Stimulated activated CD4-positive, alpha-beta T cell treated with anti-CD3 and anti-CD28 coated beads, TNF-alpha, amount 100 ng/mL, for 48 hours (primary cell): ENCODE measurements around the gene KCNQ1.

ENCODE experiments used
- DNase-seq, 3 donors: peaks; one replicate each; pipeline ENCODE4 v3.0.0-alpha.2; 2020; ENCODE audit warnings: low read depth in 3 of 3

KCNQ1 gene

DNA sequence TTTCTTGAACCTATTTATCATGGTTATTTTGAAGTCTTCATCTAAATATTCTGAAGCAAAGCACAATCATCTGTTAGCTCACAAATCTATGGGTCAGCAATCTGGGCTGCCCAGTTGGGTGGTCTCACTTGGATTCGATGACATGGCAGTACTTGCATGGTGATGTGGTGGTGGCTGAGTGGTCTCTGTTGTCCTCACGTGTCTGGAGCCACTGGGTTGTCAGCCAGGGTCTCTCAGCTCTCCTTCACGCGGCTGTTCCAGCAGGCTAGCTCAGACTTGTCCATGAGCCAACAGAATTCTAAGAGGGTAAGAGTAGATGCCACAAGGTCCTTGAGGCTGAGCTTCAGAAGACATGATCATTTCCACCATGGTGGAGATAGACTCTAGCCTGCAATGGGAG lies 321.4 kb downstream of the KCNQ1 start:
- no peak for DNase-seq

DNA sequence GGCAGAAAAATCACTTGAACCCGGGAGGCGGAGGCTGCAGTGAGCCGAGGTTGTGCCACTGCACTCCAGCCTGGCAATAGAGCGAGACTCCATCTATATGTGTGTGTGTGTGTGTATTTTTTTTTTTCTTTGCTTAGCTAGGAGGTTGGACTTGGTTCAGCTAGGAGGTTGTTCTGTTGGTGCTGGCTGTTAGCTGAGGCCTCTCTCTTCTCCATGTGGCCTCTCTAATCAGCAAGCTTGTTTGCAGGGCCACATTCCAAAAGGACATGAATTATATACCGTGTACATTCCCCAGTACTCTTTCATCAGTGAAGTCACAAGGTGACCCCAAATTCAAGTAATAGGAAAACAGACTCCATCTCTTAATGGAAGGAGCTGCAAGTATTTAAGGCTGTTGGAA lies 322.3 kb downstream of the KCNQ1 start:
- DNase-seq: no peak

DNA sequence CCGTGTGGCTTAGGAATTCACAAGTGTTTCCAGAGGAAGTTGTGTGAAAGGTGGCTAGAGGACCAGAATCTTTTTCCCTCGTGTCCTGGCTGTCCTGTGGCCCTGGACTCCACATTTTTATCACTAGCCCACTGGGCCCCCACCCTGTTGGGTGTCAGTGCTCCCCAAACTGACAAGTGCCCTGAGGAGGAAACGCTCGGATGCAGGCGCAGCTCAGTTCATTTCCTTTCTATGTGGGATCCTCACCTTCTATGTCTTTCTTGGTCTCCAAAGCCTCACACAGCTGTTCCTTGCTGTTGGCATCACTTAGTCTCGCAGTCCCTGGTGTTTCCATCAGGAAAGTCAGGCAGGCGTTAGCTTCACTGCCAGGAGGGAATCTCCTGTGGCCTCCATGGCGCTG lies 323.0 kb downstream of the KCNQ1 start:
- DNase-seq: no peak

DNA sequence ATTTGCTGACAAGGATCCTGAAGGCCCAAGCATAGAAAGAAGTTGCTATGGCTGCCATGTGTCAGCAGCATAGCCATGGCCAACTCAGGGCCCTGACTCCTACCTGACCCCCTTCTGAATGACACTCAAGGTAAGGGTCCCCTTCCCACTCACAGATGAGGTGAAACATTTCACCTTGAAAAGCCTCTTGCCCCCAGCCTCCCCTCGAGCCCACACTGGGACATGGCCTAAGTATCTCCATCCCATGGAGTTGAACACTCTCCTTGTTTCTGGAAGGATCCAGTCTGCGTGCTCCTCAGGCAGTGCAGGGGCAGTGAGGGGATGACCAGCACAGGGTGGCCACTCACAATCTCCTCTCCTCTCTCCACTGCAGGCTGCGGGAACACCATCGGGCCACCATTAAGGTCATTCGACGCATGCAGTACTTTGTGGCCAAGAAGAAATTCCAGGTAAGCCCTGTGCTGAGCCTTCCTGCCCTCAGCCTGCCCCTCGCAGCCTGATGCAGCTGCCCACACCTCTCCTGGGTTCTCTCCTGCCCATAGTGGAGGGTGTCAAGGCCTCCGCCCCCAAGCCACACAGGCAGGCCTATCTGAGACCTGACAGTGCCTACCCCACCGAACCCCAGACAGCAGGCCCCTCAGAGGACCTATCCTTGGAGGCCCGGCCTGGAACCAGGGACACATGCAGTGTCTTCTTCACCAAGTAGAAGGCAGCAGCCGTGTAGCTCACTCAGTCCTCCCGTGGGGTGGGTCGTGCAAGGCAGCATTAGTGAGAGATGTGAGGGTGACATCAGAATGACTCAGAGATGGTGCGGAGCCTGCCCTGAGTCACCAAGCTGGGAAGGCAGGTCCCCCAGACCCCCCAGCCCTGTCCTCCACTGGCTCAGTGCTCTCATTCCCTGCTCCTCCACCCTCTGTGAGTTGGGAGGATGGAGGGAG lies 323.9 kb downstream of the KCNQ1 start:
- peak in 1 of 3 donors; percentile 11 for DNase-seq

DNA sequence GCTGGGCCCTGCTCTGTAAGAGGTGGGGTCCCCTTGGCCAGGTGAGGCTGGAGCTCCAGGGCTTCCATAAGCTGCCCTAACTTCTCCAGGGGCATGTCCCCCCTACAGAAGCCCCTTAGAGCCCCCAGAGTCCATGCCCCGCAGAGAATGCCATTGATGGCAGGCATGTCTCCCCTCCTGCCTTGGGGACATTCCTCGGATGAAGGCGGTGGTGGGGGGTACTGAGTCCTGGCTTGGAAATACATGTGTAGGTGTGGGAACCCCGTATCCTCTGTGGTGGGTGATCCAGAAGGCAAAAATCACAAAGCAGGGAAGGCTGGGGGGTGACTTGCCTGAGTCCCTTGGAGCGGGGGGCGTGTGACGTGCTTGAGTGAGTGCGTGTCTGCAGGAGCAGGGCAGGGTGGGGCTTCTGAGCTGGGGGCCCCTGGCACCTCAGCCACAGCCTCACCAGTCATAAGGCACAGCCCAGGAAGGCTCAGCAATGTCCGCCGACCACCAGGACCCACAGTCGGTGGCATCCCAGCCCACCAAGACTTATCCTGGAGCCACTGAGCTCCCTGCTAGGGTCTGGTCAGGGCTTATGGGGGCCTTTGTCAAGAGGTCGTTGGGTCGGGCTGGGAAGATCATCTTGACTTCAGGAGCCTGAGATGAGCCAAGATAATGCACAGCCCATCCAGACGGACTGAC lies 324.7 kb downstream of the KCNQ1 start:
- no peak for DNase-seq

DNA sequence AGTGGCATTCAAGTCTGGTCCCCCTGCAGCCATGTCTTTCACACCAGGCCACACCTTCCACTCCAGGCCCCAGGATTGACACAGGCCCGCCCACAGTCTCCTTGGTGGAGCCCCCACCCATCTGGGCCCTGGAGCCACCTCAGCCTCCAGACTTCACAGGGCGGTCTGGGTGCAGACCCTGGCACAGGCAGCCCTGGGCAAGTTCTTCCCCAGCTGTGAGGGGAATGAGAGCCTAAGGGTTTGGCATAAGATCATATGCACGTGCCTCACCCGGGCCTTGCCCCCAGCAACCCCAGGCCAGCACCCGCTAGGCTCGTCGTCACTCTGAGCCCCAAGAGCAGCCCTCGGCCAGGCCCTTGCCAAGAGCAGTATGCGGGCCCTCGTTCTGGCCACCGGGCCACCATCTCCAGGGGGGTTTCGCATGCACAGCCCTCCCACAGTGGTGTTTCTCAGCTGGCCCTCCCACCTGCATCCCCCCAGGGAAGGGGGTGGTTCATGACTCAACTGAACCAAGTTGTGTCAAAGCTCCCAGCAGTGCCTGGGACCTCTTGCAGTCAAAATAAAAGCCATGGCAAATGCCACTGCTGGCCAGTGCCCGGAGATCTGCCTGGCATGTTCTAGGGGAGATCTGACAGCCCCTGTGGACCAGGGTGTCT lies 325.4 kb downstream of the KCNQ1 start:
- no peak for DNase-seq

DNA sequence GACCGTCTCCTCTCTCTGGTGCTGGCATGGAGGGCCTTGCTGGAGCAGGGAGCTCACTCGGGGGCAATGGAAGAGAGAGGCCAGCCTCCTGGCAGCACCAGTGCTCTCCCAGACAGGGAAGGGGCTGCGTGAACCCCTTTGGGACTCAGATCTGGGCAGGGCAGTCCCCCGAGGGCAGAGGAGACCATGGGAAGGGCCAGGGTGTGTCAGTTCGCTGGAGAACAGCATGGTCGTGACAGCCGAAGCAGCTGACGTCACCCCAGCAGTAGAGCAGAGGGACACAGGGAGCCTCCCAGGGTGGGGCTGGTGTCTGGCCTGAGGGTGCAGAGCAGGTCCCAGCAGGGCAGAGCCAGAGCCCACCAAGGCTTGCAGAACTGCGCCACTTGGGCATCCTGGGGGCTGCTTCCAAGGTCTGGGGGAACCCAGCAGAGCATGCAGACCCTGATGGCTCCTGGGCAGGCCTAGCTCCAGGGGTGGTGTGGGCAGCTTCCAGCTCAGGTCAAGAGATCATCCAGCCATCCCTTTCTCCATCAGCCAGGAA lies 326.0 kb downstream of the KCNQ1 start:
- DNase-seq: no peak

DNA sequence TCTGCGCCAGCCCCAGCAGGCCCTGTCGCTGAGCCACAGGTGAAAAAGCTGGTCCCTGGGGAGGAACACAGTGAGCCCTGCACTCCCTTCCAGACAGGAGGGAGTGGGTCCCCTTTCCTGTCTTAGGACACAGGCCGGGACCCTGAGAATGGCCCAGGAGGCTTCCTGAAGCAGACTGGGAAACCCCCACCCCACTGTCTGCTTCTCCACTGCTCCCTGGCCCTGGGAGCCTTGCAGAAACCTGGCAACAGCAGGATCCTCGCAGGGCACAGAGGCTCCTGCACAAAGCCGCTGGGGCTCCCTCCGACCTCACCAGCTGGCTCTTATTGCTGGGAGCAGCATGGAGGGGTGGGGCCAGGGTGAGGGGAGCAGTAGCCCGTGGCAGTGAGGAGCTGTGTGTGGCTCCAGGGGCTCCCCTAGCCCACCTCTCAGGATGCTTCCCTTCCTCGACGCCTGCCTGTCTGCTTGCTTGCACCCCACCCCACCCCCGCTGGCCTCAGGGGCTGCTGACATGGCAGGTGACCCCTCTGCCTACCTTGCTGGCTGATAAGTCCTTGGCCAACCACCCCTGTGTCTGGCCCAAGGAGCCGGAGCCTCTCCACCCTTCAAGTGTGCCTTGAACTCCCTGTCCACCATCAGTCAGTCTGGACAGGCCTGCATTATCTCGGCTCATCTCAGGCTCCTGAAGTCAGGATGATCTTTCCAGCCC lies 327.1 kb downstream of the KCNQ1 start:
- DNase-seq: no peak

DNA sequence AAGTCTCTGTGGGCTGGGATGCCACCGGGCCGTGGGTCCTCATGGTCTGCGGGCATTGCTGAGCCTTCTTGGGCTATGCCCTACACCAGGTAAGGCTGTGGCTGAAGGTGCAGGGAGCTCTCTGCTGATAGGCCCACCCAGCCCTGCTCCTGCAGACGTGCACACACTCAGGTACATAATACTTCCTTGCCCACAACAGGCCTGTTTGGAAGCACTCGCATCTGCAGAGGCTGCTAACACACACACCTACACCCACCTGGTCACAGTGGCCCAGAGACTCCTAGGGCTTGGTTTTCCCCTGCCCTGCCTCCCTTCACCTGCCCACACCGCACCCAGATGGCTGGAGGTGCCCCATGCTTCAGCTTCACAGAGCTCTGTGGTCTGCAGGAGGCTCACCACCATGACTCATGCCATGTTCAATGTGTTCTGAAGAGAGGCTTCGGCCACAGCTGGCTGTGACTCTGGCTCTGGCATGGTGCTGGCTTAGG lies 327.8 kb downstream of the KCNQ1 start:
- peak in 1 of 3 donors; percentile 16 for DNase-seq

DNA sequence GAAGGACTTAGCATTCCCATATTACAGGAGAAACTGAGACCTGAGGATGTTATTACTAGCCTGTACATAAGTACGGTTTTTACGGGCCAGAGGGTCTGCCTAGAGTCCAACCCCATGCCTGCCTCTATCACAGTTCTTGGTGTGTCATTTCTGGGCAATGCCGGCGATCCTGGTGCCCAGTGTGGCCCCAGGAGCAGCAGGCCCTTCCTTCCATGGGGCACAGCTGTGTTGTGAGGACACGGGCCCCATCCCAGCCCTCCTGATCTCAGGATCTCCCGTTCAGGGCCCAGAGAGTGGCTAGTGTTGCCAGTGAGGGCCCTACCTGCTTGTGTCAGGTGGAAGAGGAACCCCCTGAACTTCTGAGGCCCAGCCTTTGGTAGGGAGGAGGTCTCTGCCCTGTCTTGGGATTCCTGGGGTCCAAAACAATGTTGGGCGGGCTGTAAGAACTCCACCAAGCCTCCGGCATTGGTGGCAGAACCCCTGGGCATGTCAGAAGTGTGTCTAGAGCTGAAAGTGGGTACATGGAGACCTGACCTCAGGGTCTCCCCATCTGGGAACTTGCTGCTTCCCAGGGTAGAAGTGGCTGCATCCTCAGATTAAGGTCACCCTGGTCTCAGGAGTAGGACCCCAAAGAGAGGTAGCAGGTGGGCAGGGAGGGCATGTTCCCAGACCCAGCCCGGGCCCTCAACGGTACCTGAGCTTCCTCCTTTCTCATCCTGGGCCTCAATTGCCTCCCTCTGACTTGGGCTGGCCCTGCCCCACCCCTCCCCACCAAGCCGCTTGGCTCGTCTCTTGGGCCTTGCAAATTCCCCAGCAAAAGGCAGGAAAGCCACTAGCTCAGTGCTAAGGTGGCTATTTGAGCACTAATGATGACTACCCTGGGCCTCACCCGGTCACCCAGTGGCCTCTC lies 329.6 kb downstream of the KCNQ1 start:
- DNase-seq: no peak

DNA sequence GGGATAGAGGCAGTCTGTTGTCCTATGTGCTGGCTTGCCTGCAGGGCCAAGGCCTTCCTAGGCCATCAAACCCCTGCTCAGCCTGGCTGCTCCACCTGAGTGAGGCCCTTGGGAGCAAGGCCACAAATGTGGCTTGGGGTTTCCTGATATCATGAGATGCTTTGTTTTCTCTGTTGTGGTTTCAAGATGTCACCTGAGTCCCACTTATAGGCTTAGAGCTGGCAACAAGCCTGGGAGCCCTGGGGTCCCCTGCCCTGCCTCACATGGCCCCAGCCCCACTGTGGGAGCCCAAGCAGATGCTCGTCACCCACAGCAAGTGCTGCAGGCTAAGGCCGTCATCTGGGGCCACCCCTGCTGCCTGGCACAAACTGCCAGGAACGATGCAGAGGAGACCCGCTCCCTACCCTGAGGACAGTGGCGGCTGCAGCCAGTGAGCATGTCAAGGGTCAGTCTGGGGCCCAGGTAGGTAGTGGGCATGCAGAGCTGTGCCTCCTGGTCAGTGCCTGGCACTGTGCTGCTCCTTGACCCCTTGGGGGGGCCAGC lies 330.3 kb downstream of the KCNQ1 start:
- no peak for DNase-seq

DNA sequence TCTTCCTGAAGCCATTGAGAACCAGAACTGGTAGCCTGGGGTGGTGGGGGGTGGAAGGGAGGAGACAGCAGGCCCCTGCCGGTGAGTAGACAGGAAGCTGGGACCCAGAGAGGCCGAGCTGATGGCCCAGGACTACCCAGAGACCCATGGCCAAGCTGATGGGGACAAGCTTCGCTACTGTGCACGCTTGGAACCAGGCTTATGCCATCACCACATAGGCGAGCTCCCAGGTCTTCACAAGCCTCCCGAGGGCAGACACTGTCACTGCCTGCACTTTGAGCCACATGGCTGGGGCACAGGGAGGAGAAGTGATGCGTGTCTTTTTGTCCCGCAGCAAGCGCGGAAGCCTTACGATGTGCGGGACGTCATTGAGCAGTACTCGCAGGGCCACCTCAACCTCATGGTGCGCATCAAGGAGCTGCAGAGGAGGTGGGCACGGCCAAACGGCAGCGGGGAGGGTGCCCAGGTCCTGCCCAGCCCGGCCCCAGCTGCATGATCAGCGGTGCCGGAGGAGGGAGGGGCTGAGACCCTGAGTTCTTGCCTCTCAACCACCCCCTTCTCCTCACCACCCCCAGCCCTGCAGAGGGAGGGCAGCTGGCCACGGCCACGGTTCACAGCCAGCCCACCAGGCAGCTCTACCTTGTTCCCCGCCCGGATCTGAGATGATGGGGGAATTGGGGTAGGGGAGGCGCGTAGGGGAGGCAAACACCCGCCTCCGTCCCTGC lies 331.0 kb downstream of the KCNQ1 start:
- DNase-seq: no peak

DNA sequence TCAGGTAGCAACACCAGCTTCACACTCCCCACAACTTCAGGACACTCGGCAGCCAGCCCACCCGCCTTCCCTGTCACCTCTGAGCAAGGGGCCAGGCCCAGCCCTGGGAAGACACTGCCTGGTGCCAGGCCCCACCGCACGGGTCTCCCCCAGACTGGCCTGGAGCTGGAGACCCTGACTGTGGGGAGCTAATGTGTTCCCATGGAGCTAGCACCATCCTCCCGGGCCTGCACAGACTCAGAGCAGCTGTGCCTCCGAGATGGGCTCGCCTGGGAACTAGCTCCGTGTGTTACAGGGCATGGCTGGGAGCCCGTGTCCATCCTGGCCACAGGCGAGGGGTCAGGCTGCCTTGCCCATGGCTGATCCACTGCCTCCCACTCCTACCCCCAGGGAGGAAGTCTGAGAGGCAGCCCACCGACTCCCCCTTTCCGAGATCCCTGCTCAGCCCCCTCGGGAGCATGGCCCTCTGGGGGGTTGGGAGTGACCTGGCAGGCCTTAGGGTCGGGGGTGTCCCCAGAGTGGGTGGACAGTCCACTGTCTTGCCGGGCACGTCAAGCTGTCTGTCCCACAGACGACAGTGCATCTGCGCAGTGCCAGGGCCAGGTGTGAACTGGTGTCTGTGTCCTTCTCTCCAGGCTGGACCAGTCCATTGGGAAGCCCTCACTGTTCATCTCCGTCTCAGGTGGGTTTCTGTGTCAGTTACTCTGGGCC lies 331.7 kb downstream of the KCNQ1 start:
- no peak for DNase-seq

DNA sequence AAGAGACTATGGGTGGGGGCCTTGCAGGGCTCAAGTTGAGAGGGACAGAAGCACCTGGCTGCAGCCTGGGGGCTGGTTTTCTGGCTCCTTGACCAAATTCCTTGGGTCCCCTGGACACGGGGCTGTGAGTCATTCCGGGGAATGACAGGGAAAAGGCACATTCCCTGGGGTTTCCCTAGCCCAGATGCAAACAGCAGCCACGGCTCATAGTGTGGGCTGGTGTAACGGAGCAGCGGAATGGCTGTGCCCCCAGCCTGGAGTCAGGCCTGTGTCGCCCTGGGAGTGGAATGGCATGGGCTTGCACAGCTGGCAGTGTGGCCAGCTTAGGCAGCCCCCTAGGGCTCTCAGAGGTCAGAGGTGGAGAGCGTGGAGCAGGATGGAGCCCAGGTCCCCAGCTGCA lies 332.6 kb downstream of the KCNQ1 start:
- no peak for DNase-seq

DNA sequence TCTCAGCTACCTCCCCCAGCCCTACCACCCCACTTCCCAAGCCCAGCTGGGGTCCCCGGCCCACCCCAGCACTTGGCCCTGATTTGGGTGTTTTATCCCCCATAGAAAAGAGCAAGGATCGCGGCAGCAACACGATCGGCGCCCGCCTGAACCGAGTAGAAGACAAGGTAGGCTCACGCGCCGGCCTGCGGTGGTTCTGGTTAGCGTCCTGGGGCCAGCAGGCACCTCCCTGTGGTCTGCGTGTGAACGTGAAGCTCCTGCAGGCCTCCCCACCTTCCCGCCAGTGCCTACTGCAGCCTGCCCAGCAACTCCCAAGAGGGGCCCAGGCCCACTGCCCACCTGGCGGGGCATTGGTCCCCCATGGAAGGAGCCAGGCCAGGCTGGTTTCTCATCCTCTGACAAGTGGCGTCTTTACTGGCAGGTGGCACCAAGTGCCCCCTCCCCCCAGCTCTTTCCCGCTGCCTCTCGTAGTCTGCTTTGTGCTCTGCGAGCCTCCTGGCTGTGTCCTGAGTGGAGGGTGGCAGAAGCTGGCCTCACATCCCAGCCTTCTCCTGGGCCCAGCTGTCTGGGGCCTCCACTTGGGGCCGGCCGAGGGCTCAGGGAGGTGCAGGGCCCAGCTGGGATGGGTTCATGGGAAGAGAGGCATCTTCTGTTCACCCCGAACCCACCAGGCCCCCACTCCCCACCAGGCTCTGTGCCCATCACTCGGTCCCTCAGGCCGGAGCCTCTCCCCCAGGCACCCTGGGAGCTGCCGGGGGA lies 333.2 kb downstream of the KCNQ1 start:
- DNase-seq: no peak

DNA sequence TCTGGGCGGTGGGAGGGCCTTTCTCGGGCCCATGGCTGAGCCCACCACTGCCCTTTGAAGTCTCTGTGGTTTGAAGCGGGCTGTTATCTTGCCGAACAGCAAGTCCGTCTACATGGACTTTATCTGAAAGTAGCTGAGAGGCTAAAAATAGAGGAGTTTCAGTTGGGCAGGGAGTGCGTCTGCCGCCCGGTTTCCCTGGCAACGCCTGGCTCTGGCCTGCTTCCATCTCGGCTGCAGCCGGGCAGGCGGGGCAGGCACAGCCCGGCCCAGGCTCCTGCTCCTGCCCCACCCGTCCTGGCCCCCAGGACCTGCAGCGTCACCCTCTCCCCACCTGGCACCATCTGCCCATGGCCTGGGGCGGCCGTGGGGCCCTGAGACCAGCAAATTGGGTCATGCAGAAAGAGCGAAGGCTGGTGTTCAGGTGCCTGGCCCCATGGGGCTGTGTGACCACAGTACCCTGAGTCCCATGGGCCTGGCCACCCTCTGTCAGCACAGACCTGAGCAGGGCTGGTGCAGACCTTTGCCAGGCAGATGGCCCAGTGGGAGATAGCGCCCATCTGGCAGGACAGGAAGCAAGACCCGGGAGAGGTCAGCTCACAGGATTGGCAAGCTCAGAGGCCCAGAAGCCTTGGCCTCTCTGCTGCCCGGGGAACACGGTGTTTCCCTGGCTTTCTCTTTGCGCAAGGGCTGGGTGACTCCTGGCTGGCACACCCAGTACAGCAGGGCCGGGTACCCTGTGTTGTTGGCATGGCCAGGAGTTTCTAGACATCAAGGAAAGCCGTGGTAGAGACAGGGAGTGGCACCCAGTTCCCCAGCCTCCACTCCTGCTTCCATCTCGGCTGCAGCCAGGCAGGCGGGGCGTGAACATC lies 334.1 kb downstream of the KCNQ1 start:
- no peak for DNase-seq

DNA sequence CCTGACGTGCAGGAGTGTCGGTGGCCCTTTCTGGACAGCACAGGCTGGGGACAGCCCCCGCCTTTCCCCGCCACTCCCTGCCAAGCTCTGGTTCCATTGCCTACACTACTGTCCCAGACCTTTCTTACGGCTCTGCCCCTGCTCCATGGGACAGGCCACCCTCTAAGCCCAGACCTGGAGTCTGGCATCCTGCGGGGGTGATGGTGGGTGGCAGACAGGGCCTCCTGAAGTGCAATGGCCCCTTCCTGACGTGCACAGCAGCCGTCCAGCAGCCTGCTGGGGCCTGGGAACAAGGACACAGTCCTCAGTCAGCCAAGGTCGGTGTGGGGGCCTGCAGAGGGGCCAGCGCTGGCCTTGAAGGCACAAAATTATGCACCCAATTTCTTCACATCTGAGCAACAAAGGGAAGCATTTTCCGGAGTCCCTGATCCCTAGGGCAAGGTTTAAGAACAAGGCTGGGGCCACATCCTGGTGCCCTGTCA lies 334.7 kb downstream of the KCNQ1 start:
- no peak for DNase-seq
